ENCODE results near the gene PLEKHA6.

DNA sequence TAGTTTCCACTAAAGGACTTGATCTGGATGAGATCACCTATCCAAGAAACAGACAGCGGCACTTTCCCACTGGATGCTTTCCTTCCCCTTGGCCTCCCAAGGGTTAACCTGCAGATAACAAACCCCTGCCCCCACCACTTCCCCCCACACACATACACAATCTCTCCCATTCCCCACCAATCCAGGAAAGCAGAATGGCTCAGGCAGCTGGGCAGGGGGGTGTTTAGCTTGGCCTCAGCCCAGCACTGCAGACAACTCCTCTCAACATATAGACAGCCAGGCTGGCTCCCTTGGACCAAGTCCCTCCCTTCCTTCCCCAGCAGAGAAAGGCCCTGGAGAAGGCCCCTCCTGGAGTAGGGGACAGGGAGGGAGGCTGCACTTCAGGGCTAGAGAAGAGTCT, 24.6 kb downstream of the PLEKHA6 start:
- no peak for TF ChIP-seq POLR2A (IDR thresholded peaks at IDR 0.05; ENCODE audit: low read depth, low read length)
- no peak for TF ChIP-seq SPI1 (IDR thresholded peaks at IDR 0.05; ENCODE audit: low read depth, low read length)
- TF ChIP-seq POLR2AphosphoS5 (IDR thresholded peaks at IDR 0.05; ENCODE audit: low read depth, low read length): no peak
- TF ChIP-seq TAF1 (IDR thresholded peaks at IDR 0.05; ENCODE audit: low read depth, low read length): no peak
- TF ChIP-seq PAX5 (IDR thresholded peaks at IDR 0.05; ENCODE audit: insufficient read depth, low read length, severe bottlenecking): no peak

Measured in GM12891 (cell line).